Measurements from ENCODE around the gene CKAP2L.
"Not testable (repeated sequence)": the region's sequence is repeated elsewhere in the genome, so short reads cannot be mapped to it uniquely, and the experiment has no call there.

Gene CKAP2L

GRCh38 chr2:112725545-112726457 is 38.6 kb downstream of the CKAP2L start:
- DNase-seq = no peak

GRCh38 chr2:112724591-112725525 is 39.6 kb downstream of the CKAP2L start:
- no peak for DNase-seq

GRCh38 chr2:112723995-112724394 is 40.4 kb downstream of the CKAP2L start:
- no peak for DNase-seq

- no peak for DNase-seq
Measured at GRCh38 chr2:112723547-112723940, 40.9 kb downstream of the CKAP2L start.

GRCh38 chr2:112722816-112723546 is 41.4 kb downstream of the CKAP2L start:
- no peak for DNase-seq

GRCh38 chr2:112721819-112722522 is 42.4 kb downstream of the CKAP2L start:
- DNase-seq = no peak

- no peak for DNase-seq
Measured at GRCh38 chr2:112720785-112721184, 43.6 kb downstream of the CKAP2L start, which contains the start of gene NT5DC4. Gene NT5DC4 (plus strand): TSS chr2:112721020. CDS start chr2:112721080, 60 bp downstream.

- no peak for DNase-seq
Measured at GRCh38 chr2:112718863-112719370, 45.5 kb downstream of the CKAP2L start.

GRCh38 chr2:112716826-112717352 is 47.5 kb downstream of the CKAP2L start:
- DNase-seq = not testable (repeated sequence)

GRCh38 chr2:112716094-112716493 is 48.3 kb downstream of the CKAP2L start:
- DNase-seq = not testable (repeated sequence)

- DNase-seq = no peak
Measured at GRCh38 chr2:112714836-112715631, 49.4 kb downstream of the CKAP2L start.

- DNase-seq = no peak
Measured at GRCh38 chr2:112714331-112714730, 50.1 kb downstream of the CKAP2L start.

GRCh38 chr2:112713926-112714325 is 50.5 kb downstream of the CKAP2L start:
- no peak for DNase-seq

GRCh38 chr2:112713585-112713925 is 50.9 kb downstream of the CKAP2L start:
- no peak for DNase-seq

GRCh38 chr2:112712903-112713584 is 51.4 kb downstream of the CKAP2L start:
- no peak for DNase-seq

GRCh38 chr2:112712465-112712864 is 51.9 kb downstream of the CKAP2L start:
- no peak for DNase-seq

- no peak for DNase-seq
Measured at GRCh38 chr2:112710956-112711750, 53.3 kb downstream of the CKAP2L start.

- no peak for DNase-seq
Measured at GRCh38 chr2:112709703-112710102, 54.7 kb downstream of the CKAP2L start.

GRCh38 chr2:112708968-112709367 is 55.4 kb downstream of the CKAP2L start:
- no peak for DNase-seq

Data from CD4-positive, alpha-beta T cell treated with Interferon alpha-2 for 1 hour (primary cell).